ENCODE data around the gene CHD9. TPM values are rescaled to one million over a fixed set of nuclear protein-coding genes. Genes with fewer than 3 reads are reported as not detected.

Gene CHD9
- total RNA-seq, 2 experiments from 2014 or later = 12.7 to 14.0 TPM

- no peak for DNase-seq
- Mint-ChIP-seq H3K27me3 (no peaks in the 10 kb centered on the region), H3K9me3 (no peaks in the 10 kb centered on the region), H3K4me1 (peaks cover 16% of the 10 kb centered on the region), H3K27ac (no peak overlapping the region), H3K4me3 (no peak overlapping the region), H3K36me3 (peaks cover 1% of the 10 kb centered on the region)
These were observed 316.0 kb downstream of the CHD9 start for GRCh38 chr16:53370827-53371226.

GRCh38 chr16:53372992-53373871 lies 318.4 kb downstream of the CHD9 start:
- Mint-ChIP-seq H3K27ac (peak overlapping the region; percentile 60), H3K4me1 (peaks cover 21% of the 10 kb centered on the region), H3K27me3 (no peaks in the 10 kb centered on the region), H3K36me3 (peaks cover 1% of the 10 kb centered on the region), H3K4me3 (no peak overlapping the region), H3K9me3 (no peaks in the 10 kb centered on the region)
- peak; percentile 75 for DNase-seq

GRCh38 chr16:53374800-53375199 lies 320.0 kb downstream of the CHD9 start:
- DNase-seq = no peak
- Mint-ChIP-seq H3K27ac (peak overlapping the region; percentile 16), H3K36me3 (peaks cover 7% of the 10 kb centered on the region), H3K9me3 (no peaks in the 10 kb centered on the region), H3K4me1 (peaks cover 25% of the 10 kb centered on the region), H3K4me3 (peak overlapping the region; percentile 52), H3K27me3 (no peaks in the 10 kb centered on the region)

GRCh38 chr16:53378138-53378537 lies 323.3 kb downstream of the CHD9 start:
- peaks cover 12% of the 10 kb centered on the region for H3K36me3 Mint-ChIP-seq
- H3K27ac Mint-ChIP-seq = peak overlapping the region; percentile 14
- no peaks in the 10 kb centered on the region for H3K27me3 Mint-ChIP-seq
- peaks cover 27% of the 10 kb centered on the region for H3K4me1 Mint-ChIP-seq
- H3K9me3 Mint-ChIP-seq = no peaks in the 10 kb centered on the region
- no peak overlapping the region for H3K4me3 Mint-ChIP-seq
- no peak for DNase-seq

Other genes starting within 250 kb of the CHD9 start
- under 1 TPM in 1 of 2 experiments, not detected in 1; 0.12 TPM for gene CHD9NB, start 2.1 kb upstream of the CHD9 start, total RNA-seq